ENCODE results near the gene WDR46.

GRCh38 chr6:33336495-33336894 is 47.5 kb upstream of the WDR46 start:
- no peak for TF ChIP-seq CTCF (IDR thresholded peaks at IDR 0.05)
- TF ChIP-seq EP300 (IDR thresholded peaks at IDR 0.05), result no peak
- no peak for TF ChIP-seq POLR2A (IDR thresholded peaks at IDR 0.05)
